Measurements from ENCODE around the gene LRP10. TPM values are rescaled to one million over a fixed set of nuclear protein-coding genes. Genes with fewer than 3 reads are reported as not detected.

The LRP10 gene
- total and polyA plus RNA-seq, 2 of the 4 experiments (the other 2 are of a cell fraction): 25.1 to 118 TPM

- H3K79me1 ChIP-seq (ENCODE audit: low read depth in 1 of 2, low read length in 2 of 2): peaks cover 0 to 17% of the 10 kb centered on the region in 2 experiments; a peak in 3 of 4 replicates
- ChIA-PET POLR2A (ENCODE audit: unreplicated experiment) (interaction anchor here (0.6 kb wide), 1 partner anchor 65 kb away, joined by 3 read pairs; no protein-coding TSS in a partner anchor), CTCF (interaction anchor here (1.7 kb wide), 1 partner anchor 73 kb away, joined by 4 read pairs; no protein-coding TSS in a partner anchor)
- H2BK20ac ChIP-seq (ENCODE audit: low read depth, low read length): no peak overlapping the region
- H3K9me1 ChIP-seq (ENCODE audit: insufficient read depth, low read length): peaks cover 20% of the 10 kb centered on the region
- in situ Hi-C loops (cut with MboI; ENCODE audit: low sequenced_read_pairs): no loop called here
- no peak overlapping the region for H2AK5ac ChIP-seq (ENCODE audit: low read depth, low read length)
- no TSS peak for BruUV-seq (replicated peaks)
- H3K23ac ChIP-seq (ENCODE audit: low read depth, low read length): no peak overlapping the region
- H3K4me1 ChIP-seq (ENCODE audit: control insufficient read depth, insufficient read depth, low read length): peaks cover 17% of the 10 kb centered on the region
- H4K20me1 ChIP-seq (ENCODE audit: insufficient read depth, low read length): no peaks in the 10 kb centered on the region
- no peak overlapping the region for H2BK120ac ChIP-seq (ENCODE audit: low read depth, low read length)
- no CpG with 5 or more reads among the region's 1 CpG for WGBS, 2 experiments (ENCODE audit: extremely low coverage in 2 of 2, insufficient read length in 1 of 2)
- H2AK9ac ChIP-seq (replicated peaks; ENCODE audit: low read depth, low read length, poor library complexity): no peak overlapping the region
- no peak overlapping the region for H3K27ac ChIP-seq (ENCODE audit: insufficient read depth, low read length)
- H3K27me3 ChIP-seq (ENCODE audit: control insufficient read depth, insufficient read depth, low read length): no peaks in the 10 kb centered on the region
- ATAC-seq (ENCODE audit: low read depth) (no peak), DNase-seq (no peak)
- H4K91ac ChIP-seq (ENCODE audit: insufficient read depth, low read depth, low read length): no peak overlapping the region
- no peak overlapping the region for H3K14ac ChIP-seq (replicated peaks; ENCODE audit: low read depth, low read length)
- no peak overlapping the region for H3K4me2 ChIP-seq (ENCODE audit: low read depth, low read length)
- 0 out of 2 replicates have a peak, but pooled peaks cover 1% of the 10 kb centered on the region for H3K36me3 ChIP-seq (ENCODE audit: control insufficient read depth, insufficient read depth, low read length)
- intact Hi-C loops (cut with micrococcal nuclease): loop anchor here (5.0 to 10.0 kb wide), 3 partner anchors 58 to 511 kb away; partner anchors contain the start of gene MMP14
- H2BK15ac ChIP-seq (ENCODE audit: low read depth, low read length): no peak overlapping the region
- no peak overlapping the region for H4K5ac ChIP-seq (ENCODE audit: low read depth, low read length)
- H2BK5ac ChIP-seq (ENCODE audit: low read depth, low read length, poor library complexity, severe bottlenecking): no peak overlapping the region
- H3K56ac ChIP-seq (ENCODE audit: extremely low read depth, insufficient read depth, low read length): no peak overlapping the region
- no peaks in the 10 kb centered on the region for H3K9me3 ChIP-seq (ENCODE audit: control insufficient read depth, insufficient read depth, low read length)
- no peak overlapping the region for H2AFZ ChIP-seq (replicated peaks; ENCODE audit: low read length, poor library complexity)
- H3K9ac ChIP-seq (ENCODE audit: low read depth, low read length): no peak overlapping the region
- no peak overlapping the region for H3K4ac ChIP-seq (ENCODE audit: low read depth, low read length)
- no peak for TF ChIP-seq ELK1 (IDR thresholded peaks at IDR 0.05; ENCODE audit: borderline replicate concordance, low read depth, low read length)
- dilution Hi-C loops (cut with HindIII; ENCODE audit: low sequenced_read_pairs, unreplicated experiment): no loop called here
- no peak overlapping the region for H3K4me3 ChIP-seq (ENCODE audit: insufficient read depth, low read depth, low read length)
- H3K18ac ChIP-seq (ENCODE audit: low read depth, low read length): no peak overlapping the region
- H4K8ac ChIP-seq (ENCODE audit: low read depth in 2 of 2, low read length in 2 of 2): no peak overlapping the region
Observed at GRCh38 chr14:22895402-22895801, 23.9 kb downstream of the LRP10 start.
